ENCODE measurements around the gene CCL26. TPM values are rescaled to one million over a fixed set of nuclear protein-coding genes. Genes with fewer than 3 reads are reported as not detected.
"Not testable (repeated sequence)": the region's sequence is repeated elsewhere in the genome, so short reads cannot be mapped to it uniquely, and the experiment has no call there.

The CCL26 gene
- total RNA-seq, 2 donors from 2014 or later = 0.47 to 3.2 TPM

DNA sequence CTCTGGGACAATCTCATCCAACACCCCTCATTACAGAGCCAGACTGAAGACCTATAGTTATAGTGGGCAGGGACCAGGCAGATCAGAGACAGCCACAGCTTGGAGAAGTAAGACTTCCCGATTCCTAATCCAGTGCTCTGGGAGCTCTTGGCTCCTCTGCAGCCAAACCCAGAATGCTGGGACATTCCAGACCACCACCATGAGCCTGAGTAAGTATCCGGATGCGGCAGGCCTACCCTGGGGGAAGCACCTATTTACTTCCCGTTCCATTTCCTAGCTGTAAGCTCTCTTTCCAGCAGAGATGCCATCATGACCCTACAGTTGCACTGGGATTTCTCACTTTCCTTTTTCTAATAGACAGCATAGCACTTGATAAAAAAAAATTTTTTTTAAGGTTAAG lies 49.6 kb downstream of the CCL26 start:
- ATAC-seq = peak in 1 of 2 donors; percentile 17

DNA sequence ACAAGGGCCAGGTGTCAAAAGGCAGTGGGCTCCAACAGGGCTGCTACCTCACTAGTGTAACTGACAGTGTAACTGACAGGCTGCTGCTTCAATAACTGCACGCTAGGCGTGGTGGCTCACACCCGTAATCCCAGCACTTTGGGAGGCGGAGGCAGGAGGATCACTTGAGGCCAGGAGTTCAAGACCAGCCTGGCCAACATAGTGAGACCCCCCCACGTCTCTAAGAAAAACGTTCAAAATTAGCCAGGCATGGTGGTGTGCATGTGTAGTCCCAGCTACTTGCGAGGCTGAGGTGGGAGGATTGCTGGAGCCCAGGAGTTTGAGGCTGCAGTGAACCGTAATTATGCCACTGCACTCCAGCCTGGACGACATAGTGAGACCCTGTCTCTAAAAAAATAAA lies 50.1 kb downstream of the CCL26 start:
- ATAC-seq; DNase-seq; intact Hi-C loops (cut with DNase I): not testable (repeated sequence)

More for the DNA sequence above, 49.6 kb downstream of the CCL26 start:
- intact Hi-C loops (cut with DNase I) = no loop called here
- no peak for DNase-seq

DNA sequence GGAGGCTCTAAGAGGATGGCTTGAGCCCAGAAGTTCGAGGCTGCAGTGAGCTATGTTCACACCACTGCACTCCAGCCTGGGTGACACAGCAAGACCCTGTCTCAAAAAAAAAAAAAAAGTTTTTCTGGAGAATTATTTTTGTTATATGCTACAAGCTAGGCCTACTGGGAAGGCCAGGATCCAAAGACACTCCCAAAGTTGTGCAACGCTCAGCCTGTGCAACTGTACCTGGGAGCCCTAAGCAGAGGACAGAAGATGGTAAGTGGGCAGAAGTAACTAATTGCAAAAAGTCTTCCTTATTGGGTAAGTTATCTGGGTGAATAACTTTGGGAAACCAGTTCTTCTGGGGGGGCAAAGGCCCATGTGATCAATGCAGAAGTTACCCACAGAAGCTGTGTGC lies 50.6 kb downstream of the CCL26 start:
- DNase-seq (no peak), ATAC-seq (no peak)

DNA sequence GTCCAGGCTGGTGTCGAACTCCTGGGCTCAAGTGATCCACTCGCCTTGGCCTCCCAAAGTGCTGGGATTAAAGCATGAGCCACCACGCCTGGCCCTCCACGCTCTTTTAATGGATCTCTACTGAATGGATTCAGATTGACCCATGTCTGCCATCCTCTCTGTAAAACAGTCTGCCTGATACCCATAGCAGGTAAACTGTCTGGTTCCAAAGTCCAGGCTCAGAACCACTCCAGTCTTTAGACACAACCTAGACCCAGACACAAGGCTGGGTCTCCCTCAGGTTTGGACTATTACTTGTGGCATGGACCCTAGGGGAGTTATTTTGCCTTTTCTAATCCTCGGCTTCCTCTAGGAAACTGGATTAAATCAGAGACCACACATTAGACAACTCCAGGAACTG lies 52.4 kb downstream of the CCL26 start:
- DNase-seq = no peak
- intact Hi-C loops (cut with DNase I) = loop anchor here in 1 of 2 donors (10.0 kb wide), 1 partner anchor 65 kb away; no protein-coding TSS in a partner anchor
- ATAC-seq = no peak

More for the DNA sequence above, 50.6 kb downstream of the CCL26 start:
- intact Hi-C loops (cut with DNase I) = no loop called here

Other genes starting within 250 kb of the CCL26 start
- gene HIP1, start 33.3 kb downstream of the CCL26 start, total RNA-seq = 10 to 100 TPM; 15.1 to 15.5 TPM
- under 1 TPM in 1 of 2 donors, not detected in 1; 0.56 TPM for gene CCL24, start 41.6 kb upstream of the CCL26 start, total RNA-seq
- 10 to 100 TPM; 26.5 to 41.8 TPM for gene RHBDD2, start 106.8 kb upstream of the CCL26 start, total RNA-seq
- gene POR, start 142.9 kb upstream of the CCL26 start, total RNA-seq = 100 to 1,000 TPM in 1 of 2 donors, 10 to 100 TPM in 1; 60.6 to 128 TPM
- gene TMEM120A, start 222.4 kb upstream of the CCL26 start, total RNA-seq = 10 to 100 TPM; 63.5 to 98.3 TPM